Activated naive CD4-positive, alpha-beta T cell treated with anti-CD3 and anti-CD28 coated beads, Interleukin-2, amount 10 ng/mL, durations not matched to agents 7 days and 5 days (primary cell): ENCODE data around the gene LRWD1.
"Not testable (repeated sequence)": the region's sequence is repeated elsewhere in the genome, so short reads cannot be mapped to it uniquely, and the experiment has no call there.

Experiments
- CTCF ChIA-PET: fragments of 350-600 bp; sonication (Branson Sonifier 250); formaldehyde crosslinking; loops from one replicate; lab custom pipeline; 2021; ENCODE audit warnings: antibody characterized with exemption; lab: Charles Lee
- DNase-seq: peaks from one replicate; pipeline ENCODE4 v3.0.0-alpha.2; 2020
- H3K27ac Mint-ChIP-seq: one replicate; pipeline ENCODE4 v1.8.0; 2021; ENCODE audit warnings: mild to moderate bottlenecking, moderate library complexity, mixed read lengths
- H3K27me3 Mint-ChIP-seq: one replicate; pipeline ENCODE4 v1.8.0; 2021; ENCODE audit warnings: mild to moderate bottlenecking, mixed read lengths
- H3K36me3 Mint-ChIP-seq: one replicate; pipeline ENCODE4 v1.8.0; 2021; ENCODE audit warnings: mixed read lengths
- H3K4me1 Mint-ChIP-seq: one replicate; pipeline ENCODE4 v1.8.0; 2021; ENCODE audit warnings: mixed read lengths
- H3K4me3 Mint-ChIP-seq: one replicate; pipeline ENCODE4 v1.8.0; 2021; ENCODE audit warnings: mild to moderate bottlenecking, moderate library complexity, mixed read lengths
- H3K9me3 Mint-ChIP-seq: one replicate; pipeline ENCODE4 v1.8.0; 2021; ENCODE audit warnings: mixed read lengths

LRWD1 gene

GRCh38 chr7:102511860-102512522, 47.2 kb downstream of the LRWD1 start:
- DNase-seq, H3K9me3 Mint-ChIP-seq, H3K36me3 Mint-ChIP-seq, H3K4me3 Mint-ChIP-seq, H3K27ac Mint-ChIP-seq, H3K27me3 Mint-ChIP-seq, H3K4me1 Mint-ChIP-seq, CTCF ChIA-PET: not testable (repeated sequence)

GRCh38 chr7:102512642-102513221, 47.9 kb downstream of the LRWD1 start:
- H3K4me3 Mint-ChIP-seq, CTCF ChIA-PET, H3K27me3 Mint-ChIP-seq, H3K27ac Mint-ChIP-seq, H3K9me3 Mint-ChIP-seq, H3K36me3 Mint-ChIP-seq, H3K4me1 Mint-ChIP-seq: not testable (repeated sequence)
- peak; percentile 20 for DNase-seq

GRCh38 chr7:102514881-102515721, 50.3 kb downstream of the LRWD1 start:
- H3K4me1 Mint-ChIP-seq, H3K27me3 Mint-ChIP-seq, H3K27ac Mint-ChIP-seq, H3K4me3 Mint-ChIP-seq, CTCF ChIA-PET, H3K9me3 Mint-ChIP-seq, DNase-seq, H3K36me3 Mint-ChIP-seq: not testable (repeated sequence)

GRCh38 chr7:102515889-102516288, 51.1 kb downstream of the LRWD1 start:
- H3K9me3 Mint-ChIP-seq, H3K36me3 Mint-ChIP-seq, H3K4me1 Mint-ChIP-seq, DNase-seq, H3K4me3 Mint-ChIP-seq, H3K27ac Mint-ChIP-seq, CTCF ChIA-PET, H3K27me3 Mint-ChIP-seq: not testable (repeated sequence)

GRCh38 chr7:102516951-102517350, 52.2 kb downstream of the LRWD1 start:
- H3K9me3 Mint-ChIP-seq, H3K36me3 Mint-ChIP-seq, DNase-seq, CTCF ChIA-PET, H3K27me3 Mint-ChIP-seq, H3K27ac Mint-ChIP-seq, H3K4me1 Mint-ChIP-seq, H3K4me3 Mint-ChIP-seq: not testable (repeated sequence)

GRCh38 chr7:102517550-102518147, 52.9 kb downstream of the LRWD1 start, which contains the start of gene RASA4B:
RASA4B (minus strand) TSS chr7:102517777; CDS start chr7:102517710, 67 bp downstream.
- H3K4me3 Mint-ChIP-seq, H3K36me3 Mint-ChIP-seq, H3K9me3 Mint-ChIP-seq, H3K4me1 Mint-ChIP-seq, H3K27me3 Mint-ChIP-seq, H3K27ac Mint-ChIP-seq, CTCF ChIA-PET: not testable (repeated sequence)
- peak; percentile 39 for DNase-seq

- H3K27me3 Mint-ChIP-seq, DNase-seq, H3K36me3 Mint-ChIP-seq, H3K4me1 Mint-ChIP-seq, H3K4me3 Mint-ChIP-seq, H3K27ac Mint-ChIP-seq, H3K9me3 Mint-ChIP-seq, CTCF ChIA-PET: not testable (repeated sequence)
Observed at GRCh38 chr7:102520797-102521196, 56.0 kb downstream of the LRWD1 start.
